Activated naive CD8-positive, alpha-beta T cell (primary cell): ENCODE results near the gene TNIK.

Experiments
- H3K27ac Mint-ChIP-seq: one replicate; pipeline ENCODE4 v1.8.0; 2021; ENCODE audit warnings: mixed read lengths
- H3K27me3 Mint-ChIP-seq: one replicate; pipeline ENCODE4 v1.8.0; 2021; ENCODE audit warnings: mixed read lengths
- H3K36me3 Mint-ChIP-seq: one replicate; pipeline ENCODE4 v1.8.0; 2021; ENCODE audit warnings: mixed read lengths
- H3K4me1 Mint-ChIP-seq: one replicate; pipeline ENCODE4 v1.8.0; 2021; ENCODE audit warnings: low read depth, mixed read lengths
- H3K4me3 Mint-ChIP-seq: one replicate; pipeline ENCODE4 v1.8.0; 2021; ENCODE audit warnings: mild to moderate bottlenecking, mixed read lengths
- H3K9me3 Mint-ChIP-seq: one replicate; pipeline ENCODE4 v1.8.0; 2021; ENCODE audit warnings: low read depth, mixed read lengths

Gene TNIK

GRCh38 chr3:171064461-171064860 is 395.7 kb downstream of the TNIK start:
- peaks cover 31% of the 10 kb centered on the region for H3K36me3 Mint-ChIP-seq

GRCh38 chr3:171061749-171062148 is 398.5 kb downstream of the TNIK start:
- Mint-ChIP-seq H3K36me3 (peaks cover 16% of the 10 kb centered on the region), H3K27ac (no peak overlapping the region), H3K9me3 (no peaks in the 10 kb centered on the region), H3K4me1 (no peaks in the 10 kb centered on the region), H3K27me3 (no peaks in the 10 kb centered on the region), H3K4me3 (no peak overlapping the region)

More at GRCh38 chr3:171064461-171064860, 395.7 kb downstream of the TNIK start:
- no peak overlapping the region for H3K4me3 Mint-ChIP-seq
- H3K4me1 Mint-ChIP-seq = no peaks in the 10 kb centered on the region
- no peak overlapping the region for H3K27ac Mint-ChIP-seq
- no peaks in the 10 kb centered on the region for H3K9me3 Mint-ChIP-seq
- no peaks in the 10 kb centered on the region for H3K27me3 Mint-ChIP-seq

- Mint-ChIP-seq H3K27ac (no peak overlapping the region), H3K4me1 (no peaks in the 10 kb centered on the region), H3K36me3 (peaks cover 11% of the 10 kb centered on the region), H3K4me3 (no peak overlapping the region), H3K9me3 (no peaks in the 10 kb centered on the region), H3K27me3 (no peaks in the 10 kb centered on the region)
These were observed 400.2 kb downstream of the TNIK start for GRCh38 chr3:171059978-171060377.

- Mint-ChIP-seq H3K4me3 (no peak overlapping the region), H3K36me3 (peaks cover 10% of the 10 kb centered on the region), H3K9me3 (no peaks in the 10 kb centered on the region), H3K27me3 (no peaks in the 10 kb centered on the region), H3K27ac (no peak overlapping the region), H3K4me1 (no peaks in the 10 kb centered on the region)
These were observed 401.2 kb downstream of the TNIK start for GRCh38 chr3:171058873-171059603.

- Mint-ChIP-seq H3K9me3 (peaks cover 3% of the 10 kb centered on the region), H3K4me1 (no peaks in the 10 kb centered on the region), H3K4me3 (no peak overlapping the region), H3K27ac (no peak overlapping the region), H3K36me3 (peaks cover 3% of the 10 kb centered on the region), H3K27me3 (no peaks in the 10 kb centered on the region)
These were observed 402.1 kb downstream of the TNIK start for GRCh38 chr3:171058058-171058457.

GRCh38 chr3:171057072-171057471 is 403.1 kb downstream of the TNIK start:
- H3K36me3 Mint-ChIP-seq = peaks cover 3% of the 10 kb centered on the region
- peaks cover 3% of the 10 kb centered on the region for H3K9me3 Mint-ChIP-seq
- H3K27me3 Mint-ChIP-seq = no peaks in the 10 kb centered on the region
- no peaks in the 10 kb centered on the region for H3K4me1 Mint-ChIP-seq
- no peak overlapping the region for H3K27ac Mint-ChIP-seq
- H3K4me3 Mint-ChIP-seq = no peak overlapping the region

- Mint-ChIP-seq H3K9me3 (peaks cover 3% of the 10 kb centered on the region), H3K4me3 (no peak overlapping the region), H3K27me3 (no peaks in the 10 kb centered on the region), H3K36me3 (no peaks in the 10 kb centered on the region), H3K27ac (no peak overlapping the region), H3K4me1 (no peaks in the 10 kb centered on the region)
These were observed 403.7 kb downstream of the TNIK start for GRCh38 chr3:171056528-171056927.

GRCh38 chr3:171055336-171056178 is 404.6 kb downstream of the TNIK start:
- Mint-ChIP-seq H3K9me3 (peaks cover 3% of the 10 kb centered on the region), H3K36me3 (no peaks in the 10 kb centered on the region), H3K4me1 (no peaks in the 10 kb centered on the region), H3K4me3 (no peak overlapping the region), H3K27ac (no peak overlapping the region), H3K27me3 (no peaks in the 10 kb centered on the region)

- Mint-ChIP-seq H3K4me3 (no peak overlapping the region), H3K27ac (no peak overlapping the region)
These were observed 405.3 kb downstream of the TNIK start for GRCh38 chr3:171054921-171055320.

GRCh38 chr3:171054231-171054630 is 406.0 kb downstream of the TNIK start:
- no peaks in the 10 kb centered on the region for H3K4me1 Mint-ChIP-seq
- H3K36me3 Mint-ChIP-seq = no peaks in the 10 kb centered on the region
- peaks cover 3% of the 10 kb centered on the region for H3K27me3 Mint-ChIP-seq
- H3K9me3 Mint-ChIP-seq = peaks cover 3% of the 10 kb centered on the region
- no peak overlapping the region for H3K27ac Mint-ChIP-seq
- H3K4me3 Mint-ChIP-seq = no peak overlapping the region

More at GRCh38 chr3:171054921-171055320, 405.3 kb downstream of the TNIK start:
- Mint-ChIP-seq H3K9me3 (peaks cover 3% of the 10 kb centered on the region), H3K27me3 (no peaks in the 10 kb centered on the region), H3K36me3 (no peaks in the 10 kb centered on the region), H3K4me1 (no peaks in the 10 kb centered on the region)

GRCh38 chr3:171049861-171050444 is 410.3 kb downstream of the TNIK start:
- H3K4me3 Mint-ChIP-seq = no peak overlapping the region
- H3K36me3 Mint-ChIP-seq = no peaks in the 10 kb centered on the region
- H3K4me1 Mint-ChIP-seq = no peaks in the 10 kb centered on the region
- peaks cover 3% of the 10 kb centered on the region for H3K9me3 Mint-ChIP-seq
- H3K27me3 Mint-ChIP-seq = peaks cover 7% of the 10 kb centered on the region
- no peak overlapping the region for H3K27ac Mint-ChIP-seq

GRCh38 chr3:171046760-171047159 is 413.4 kb downstream of the TNIK start:
- H3K27ac Mint-ChIP-seq = no peak overlapping the region
- H3K4me3 Mint-ChIP-seq = no peak overlapping the region
- H3K9me3 Mint-ChIP-seq = no peaks in the 10 kb centered on the region
- H3K4me1 Mint-ChIP-seq = no peaks in the 10 kb centered on the region
- H3K27me3 Mint-ChIP-seq = peaks cover 19% of the 10 kb centered on the region
- no peaks in the 10 kb centered on the region for H3K36me3 Mint-ChIP-seq

GRCh38 chr3:171044835-171045793 is 415.1 kb downstream of the TNIK start:
- no peaks in the 10 kb centered on the region for H3K9me3 Mint-ChIP-seq
- H3K4me3 Mint-ChIP-seq = no peak overlapping the region
- H3K36me3 Mint-ChIP-seq = no peaks in the 10 kb centered on the region
- H3K27me3 Mint-ChIP-seq = peaks cover 19% of the 10 kb centered on the region
- H3K27ac Mint-ChIP-seq = no peak overlapping the region
- no peaks in the 10 kb centered on the region for H3K4me1 Mint-ChIP-seq

GRCh38 chr3:171044384-171044783 is 415.8 kb downstream of the TNIK start:
- Mint-ChIP-seq H3K27ac (no peak overlapping the region), H3K36me3 (no peaks in the 10 kb centered on the region), H3K4me1 (no peaks in the 10 kb centered on the region), H3K9me3 (no peaks in the 10 kb centered on the region), H3K27me3 (peaks cover 19% of the 10 kb centered on the region), H3K4me3 (no peak overlapping the region)
